Left forelimb (tissue), 1 donor: ENCODE results near the gene NUP210.

Source experiments
- DNase-seq: peaks from one replicate; pipeline ENCODE4 v3.0.0-alpha.2; 2018; ENCODE audit warnings: low spot score

The NUP210 gene

GRCh38 chr3:13274551-13275332 lies 145.4 kb downstream of the NUP210 start:
- no peak for DNase-seq

DNA sequence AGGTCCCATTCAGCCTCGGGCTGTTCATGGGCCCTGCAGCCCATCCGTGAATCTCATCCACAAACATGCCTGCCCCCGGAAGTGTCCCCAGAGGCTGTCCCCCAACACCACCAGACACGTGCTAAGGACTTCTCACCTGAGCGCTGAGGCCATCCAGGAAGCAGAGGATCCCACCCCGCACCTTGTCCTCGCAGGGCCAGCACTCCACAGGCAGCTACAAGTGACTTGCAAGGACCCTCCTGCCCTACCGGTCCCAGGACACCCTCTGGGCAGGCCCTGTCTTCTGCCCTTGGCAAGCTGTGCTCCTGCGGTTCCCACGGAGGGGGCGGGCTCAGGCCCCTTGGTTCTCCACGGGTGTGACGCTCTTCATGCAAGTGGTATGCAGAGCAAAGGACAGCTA lies 146.0 kb downstream of the NUP210 start:
- no peak for DNase-seq

- DNase-seq, result no peak
Observed at GRCh38 chr3:13273604-13274105, 146.5 kb downstream of the NUP210 start.

GRCh38 chr3:13272831-13273603 lies 147.1 kb downstream of the NUP210 start:
- no peak for DNase-seq

GRCh38 chr3:13269711-13270378 lies 150.3 kb downstream of the NUP210 start:
- no peak for DNase-seq

- DNase-seq, result no peak
Observed at GRCh38 chr3:13268961-13269441, 151.1 kb downstream of the NUP210 start.

DNA sequence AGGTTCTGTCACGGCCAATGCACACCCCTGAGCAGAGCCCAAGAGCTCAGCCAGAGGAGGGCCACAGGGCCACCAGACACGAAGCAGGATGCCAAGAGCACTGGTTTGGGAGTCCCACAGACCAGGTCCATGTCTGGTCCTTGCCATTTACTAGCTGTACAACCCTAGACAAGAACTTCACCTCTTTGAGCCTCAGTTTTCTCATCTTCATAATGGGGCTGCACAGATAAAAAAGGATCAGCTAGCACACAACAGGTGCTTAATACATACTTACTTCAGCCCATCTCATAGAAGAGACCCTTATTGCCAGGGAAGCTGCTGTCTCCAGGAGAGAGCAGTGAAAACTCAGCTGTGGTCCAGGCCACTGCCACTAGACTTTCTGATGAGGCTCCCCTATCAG lies 152.0 kb downstream of the NUP210 start:
- DNase-seq, result no peak

DNA sequence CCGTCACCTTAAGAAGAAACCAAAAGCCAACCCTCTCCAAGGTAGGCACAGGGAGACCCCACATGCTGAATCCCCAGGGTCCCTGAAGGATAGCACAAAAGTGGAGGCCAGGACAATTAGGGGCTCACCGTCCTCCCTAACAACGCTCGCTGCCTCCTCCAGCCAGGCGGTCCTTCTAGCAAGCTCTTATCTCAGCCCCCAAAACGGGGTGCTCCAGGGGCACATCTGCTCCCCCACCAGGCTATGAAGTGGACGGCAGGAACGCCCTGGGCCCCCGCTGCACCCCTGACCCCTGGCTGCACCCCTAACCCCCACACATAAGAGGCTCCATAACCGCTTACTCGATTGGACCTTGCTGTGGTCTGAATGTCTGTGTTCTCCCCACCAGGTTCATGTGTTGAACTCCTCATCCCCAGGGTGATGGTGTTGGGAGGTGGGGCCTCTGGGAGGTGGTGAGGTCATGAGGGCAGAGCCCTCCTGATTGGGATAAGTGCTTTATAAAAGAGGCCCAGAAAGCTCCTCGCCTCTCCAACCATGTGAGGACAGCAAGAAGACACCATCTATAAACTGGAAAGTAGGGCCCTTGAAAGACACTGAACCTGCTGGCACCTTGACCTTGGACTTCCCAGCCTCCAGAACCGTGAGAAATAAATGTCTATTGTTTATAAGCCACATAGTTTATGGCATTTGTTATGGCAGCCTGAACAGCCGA lies 153.3 kb downstream of the NUP210 start:
- no peak for DNase-seq
